ENCODE measurements around the gene RBM33.

RBM33 gene

DNA sequence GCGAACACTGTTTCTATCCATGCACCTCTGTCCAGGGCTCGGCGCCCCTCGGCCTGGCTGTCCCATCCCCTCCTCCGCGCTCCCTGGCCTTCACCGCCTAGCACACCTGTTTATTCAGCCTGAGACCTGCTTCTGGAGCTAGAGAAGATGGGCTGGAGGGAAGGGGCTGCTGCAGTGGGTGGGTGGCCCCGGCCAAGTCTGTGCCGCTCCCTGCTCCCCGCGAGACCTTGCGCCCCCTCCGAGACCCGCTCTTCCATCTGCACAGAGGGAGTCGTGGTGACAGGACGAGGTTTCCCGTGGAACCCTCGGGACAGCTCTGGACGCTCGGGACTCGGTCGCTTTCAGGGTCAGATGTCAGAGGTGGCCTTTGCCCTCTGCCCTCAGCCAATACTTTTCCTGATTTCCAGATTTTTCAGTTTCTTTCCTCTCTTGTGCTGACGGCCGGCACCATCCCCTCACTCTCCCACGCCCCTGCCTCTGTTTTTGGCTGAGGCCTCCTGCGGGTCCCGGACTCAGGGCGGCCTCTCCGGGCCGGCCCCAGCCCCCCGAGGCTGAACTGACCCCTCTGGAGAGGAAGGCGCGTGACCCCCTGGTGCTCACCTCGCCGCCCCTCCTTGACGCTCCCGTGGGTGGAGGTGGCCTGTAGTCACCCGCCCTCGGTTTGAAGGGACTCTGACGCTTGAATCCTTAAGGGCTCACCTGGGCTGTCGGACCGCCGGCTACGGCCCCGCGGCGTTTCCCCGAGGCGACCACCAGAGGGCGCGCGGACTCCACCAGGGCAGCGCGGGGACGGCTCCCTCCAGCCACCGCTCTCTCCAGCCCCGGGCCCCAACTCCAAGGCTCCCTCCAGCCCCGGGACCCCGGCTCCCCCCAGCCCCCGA, 152.2 kb downstream of the RBM33 start:
- in situ Hi-C loops (cut with HindIII; ENCODE audit: low sequenced_read_pairs), result no loop called here
- peak; percentile 44 for TF ChIP-seq CTCF (IDR thresholded peaks at IDR 0.05; ENCODE audit: low read depth, low read length, missing control alignments)
- no peak overlapping the region for H3K4me3 ChIP-seq (ENCODE audit: low read depth, low read length)
- DNase-seq (ENCODE audit: low read depth), result no peak

GRCh38 chr7:155797262-155798250, 153.1 kb downstream of the RBM33 start:
- no peak for TF ChIP-seq CTCF (IDR thresholded peaks at IDR 0.05; ENCODE audit: low read depth, low read length, missing control alignments)
- H3K4me3 ChIP-seq (ENCODE audit: low read depth, low read length), result no peak overlapping the region
- no peak for DNase-seq (ENCODE audit: low read depth)
- in situ Hi-C loops (cut with HindIII; ENCODE audit: low sequenced_read_pairs), result no loop called here

DNA sequence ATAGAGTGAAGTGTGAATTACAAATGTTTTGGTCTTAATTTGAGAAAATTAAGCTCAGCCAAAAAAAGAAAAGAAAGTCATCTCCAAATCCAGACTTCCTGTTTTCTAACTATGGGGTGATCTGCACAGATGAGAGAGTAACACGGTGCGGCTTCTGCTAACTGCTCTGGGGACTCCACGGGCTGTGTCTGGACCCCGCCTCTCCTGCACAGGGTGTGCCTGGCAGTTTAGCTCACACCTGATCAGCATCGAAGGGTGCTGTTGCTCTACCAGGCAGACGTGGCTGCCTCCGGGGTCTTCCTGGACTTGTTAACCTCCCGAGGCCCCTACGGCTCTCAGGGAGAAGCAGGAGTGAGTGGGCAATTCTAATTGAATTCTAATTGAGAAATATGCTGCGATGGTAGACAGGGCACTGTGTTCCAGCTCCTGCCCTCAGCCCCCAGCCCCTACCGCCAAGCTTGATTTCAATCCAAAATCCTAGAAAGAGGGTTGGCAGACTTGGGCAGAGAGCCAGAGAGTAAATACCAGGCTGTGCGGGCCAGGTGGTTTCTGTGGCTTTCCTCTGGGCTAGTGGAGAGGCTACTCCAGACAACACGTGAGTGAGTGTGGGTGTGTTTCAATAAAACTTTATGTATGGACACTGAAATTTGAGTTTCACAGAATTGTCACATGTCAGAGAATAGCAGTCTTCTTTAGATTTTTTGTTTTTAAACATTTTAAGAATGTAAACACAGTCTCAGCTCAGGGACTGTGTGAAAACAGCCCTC, 154.4 kb downstream of the RBM33 start:
- no peak overlapping the region for H3K4me3 ChIP-seq (ENCODE audit: low read depth, low read length)
- no peak for DNase-seq (ENCODE audit: low read depth)
- TF ChIP-seq CTCF (IDR thresholded peaks at IDR 0.05; ENCODE audit: low read depth, low read length, missing control alignments), result no peak
- in situ Hi-C loops (cut with HindIII; ENCODE audit: low sequenced_read_pairs), result no loop called here

DNA sequence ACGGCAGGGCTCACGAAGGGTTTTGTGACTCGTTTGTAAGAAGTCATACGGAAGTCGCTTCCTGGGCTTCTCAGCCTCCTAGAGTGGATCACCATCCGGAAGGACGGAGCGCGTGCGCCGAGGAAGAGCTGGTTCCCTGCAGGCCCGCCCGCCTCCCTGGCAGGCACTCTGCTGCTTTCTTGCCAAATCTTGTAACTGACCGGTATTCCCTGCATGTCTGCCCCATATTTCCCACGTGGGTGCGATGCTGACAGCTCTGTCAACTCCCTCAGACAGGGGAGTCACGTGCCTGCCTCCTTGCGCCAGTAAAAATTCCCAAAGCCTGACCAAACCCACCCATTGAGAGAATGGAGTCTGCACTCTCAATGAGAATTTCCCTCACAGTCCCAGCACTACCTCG, 155.1 kb downstream of the RBM33 start:
- DNase-seq (ENCODE audit: low read depth), result no peak
- TF ChIP-seq CTCF (IDR thresholded peaks at IDR 0.05; ENCODE audit: low read depth, low read length, missing control alignments), result no peak
- in situ Hi-C loops (cut with HindIII; ENCODE audit: low sequenced_read_pairs), result no loop called here
- H3K4me3 ChIP-seq (ENCODE audit: low read depth, low read length), result no peak overlapping the region

GRCh38 chr7:155800301-155800700, 155.8 kb downstream of the RBM33 start:
- no peak for TF ChIP-seq CTCF (IDR thresholded peaks at IDR 0.05; ENCODE audit: low read depth, low read length, missing control alignments)
- in situ Hi-C loops (cut with HindIII; ENCODE audit: low sequenced_read_pairs), result no loop called here
- no peak for DNase-seq (ENCODE audit: low read depth)
- no peak overlapping the region for H3K4me3 ChIP-seq (ENCODE audit: low read depth, low read length)
